ENCODE measurements around the gene MACROD2.
"Not testable (repeated sequence)": the region's sequence is repeated elsewhere in the genome, so short reads cannot be mapped to it uniquely, and the experiment has no call there.

MACROD2 gene

DNA sequence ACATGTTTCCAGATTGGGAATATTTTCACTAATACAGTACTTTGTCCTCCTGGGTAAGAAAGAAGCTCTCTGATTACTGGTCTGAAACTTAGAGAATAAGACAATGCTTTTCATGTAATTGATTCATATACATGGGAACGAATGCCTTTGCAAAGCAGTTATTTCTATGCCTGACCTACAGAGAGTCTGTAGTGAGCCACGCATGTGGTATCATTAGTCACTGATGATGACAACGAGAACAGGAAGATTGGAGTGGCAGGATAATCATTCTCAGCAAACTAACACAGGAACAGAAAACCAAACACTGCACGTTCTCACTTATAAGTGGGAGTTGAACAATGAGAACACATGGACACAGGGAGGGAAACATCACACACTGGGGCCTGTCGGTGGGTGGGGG, 1382.3 kb downstream of the MACROD2 start:
- not testable (repeated sequence) for FAIRE-seq; DNase-seq (ENCODE audit: low spot score)

- FAIRE-seq (no peak), DNase-seq (ENCODE audit: low spot score) (no peak)
These were observed 1382.8 kb downstream of the MACROD2 start for GRCh38 chr20:15378151-15378550.

DNA sequence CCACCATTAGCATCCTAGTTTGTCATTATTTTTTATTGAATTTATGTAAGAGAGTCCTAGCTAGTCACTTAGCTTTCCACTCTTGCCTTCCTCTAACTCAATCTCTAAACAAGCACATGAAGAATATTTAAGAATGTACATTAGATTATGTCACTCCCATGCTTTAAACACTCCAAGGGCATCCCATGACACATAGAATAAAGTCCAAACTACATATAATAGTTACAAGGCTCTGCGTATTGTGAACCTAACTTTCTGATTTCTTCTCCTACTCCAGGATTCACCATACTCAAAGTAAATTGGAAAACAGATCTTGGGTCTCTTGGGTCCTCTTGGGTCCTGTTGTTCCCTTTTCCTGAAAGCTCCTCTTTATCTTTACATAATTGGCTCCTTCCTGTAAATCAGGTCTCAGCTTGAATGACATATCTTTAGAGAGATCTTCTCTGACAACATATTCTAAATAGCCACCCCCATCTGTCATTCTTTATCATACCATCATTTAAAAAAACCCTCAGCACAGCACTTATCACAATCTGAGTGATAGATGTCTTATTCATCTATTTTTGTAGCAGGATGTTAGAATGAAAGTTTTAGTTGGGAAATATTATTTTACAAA, 1384.5 kb downstream of the MACROD2 start:
- DNase-seq (ENCODE audit: low spot score) (no peak), FAIRE-seq (no peak)

GRCh38 chr20:15380770-15381169, 1385.5 kb downstream of the MACROD2 start:
- no peak for DNase-seq (ENCODE audit: low spot score)
- FAIRE-seq: no peak

DNA sequence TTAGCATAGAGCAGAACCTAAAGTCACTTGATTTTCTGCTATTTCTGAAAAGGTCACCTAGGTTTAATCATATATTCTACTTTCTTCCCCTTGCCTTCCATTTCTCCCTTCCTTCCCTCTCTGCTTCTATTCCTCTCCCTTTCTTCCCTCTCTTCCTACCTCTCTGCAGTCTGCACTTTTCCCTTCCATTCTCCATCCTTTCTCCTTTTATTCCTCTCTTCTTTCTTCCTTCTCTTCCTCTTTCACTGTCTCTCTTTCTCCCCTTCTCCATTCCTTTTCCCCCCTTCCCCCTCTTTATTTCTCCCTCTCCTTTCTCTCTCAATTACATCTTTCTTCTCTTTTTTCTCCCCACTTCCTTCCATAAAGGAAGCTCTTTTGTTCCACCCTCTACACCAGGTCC, 1391.9 kb downstream of the MACROD2 start:
- no peak for FAIRE-seq
- no peak for DNase-seq (ENCODE audit: low spot score)

- DNase-seq (ENCODE audit: low spot score): no peak
- FAIRE-seq: no peak
These were observed 1400.1 kb downstream of the MACROD2 start for GRCh38 chr20:15395457-15395856.

GRCh38 chr20:15396026-15396425, 1400.7 kb downstream of the MACROD2 start:
- no peak for FAIRE-seq
- no peak for DNase-seq (ENCODE audit: low spot score)

- DNase-seq (ENCODE audit: low spot score): no peak
- FAIRE-seq: no peak
These were observed 1401.6 kb downstream of the MACROD2 start for GRCh38 chr20:15396900-15397299.

DNA sequence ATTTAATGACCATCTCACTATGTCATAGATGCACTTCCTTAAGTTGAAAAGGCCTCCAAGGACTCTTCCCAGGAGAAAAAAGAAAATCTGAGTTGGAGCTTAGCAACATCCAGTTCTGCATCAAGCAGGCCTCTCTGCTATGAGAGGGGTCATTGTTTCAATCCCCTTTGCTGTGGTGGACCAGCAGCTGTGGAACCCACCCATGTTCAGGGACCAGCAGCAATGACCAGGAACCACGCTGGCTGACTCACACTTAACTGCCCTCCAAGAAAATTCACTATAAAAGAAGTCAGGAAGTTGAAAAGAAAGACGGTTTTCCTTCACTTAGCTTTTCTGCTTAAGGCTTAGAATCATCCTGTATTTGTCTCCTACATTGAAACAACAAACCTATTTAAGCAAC, 1404.5 kb downstream of the MACROD2 start:
- FAIRE-seq: no peak
- DNase-seq (ENCODE audit: low spot score): no peak

DNA sequence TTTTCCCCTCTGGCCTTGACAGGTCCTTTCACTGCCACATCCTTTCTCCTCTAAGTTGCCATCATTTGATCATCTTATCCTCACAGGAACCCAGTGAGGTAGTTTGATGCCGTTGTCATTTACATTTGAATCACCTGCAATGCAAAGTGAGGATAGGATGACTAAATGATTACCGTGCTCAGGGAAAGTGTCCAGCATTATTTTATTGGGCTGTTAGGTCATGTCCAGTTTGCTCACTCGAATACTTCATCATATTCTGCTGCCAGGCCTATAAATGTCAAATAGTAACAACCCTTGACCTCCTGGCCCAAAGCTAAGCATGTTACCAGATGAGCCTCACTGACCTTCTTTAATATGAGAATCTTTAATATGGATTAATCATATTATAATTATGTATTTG, 1410.8 kb downstream of the MACROD2 start:
- DNase-seq (ENCODE audit: low spot score): no peak
- FAIRE-seq: no peak

DNA sequence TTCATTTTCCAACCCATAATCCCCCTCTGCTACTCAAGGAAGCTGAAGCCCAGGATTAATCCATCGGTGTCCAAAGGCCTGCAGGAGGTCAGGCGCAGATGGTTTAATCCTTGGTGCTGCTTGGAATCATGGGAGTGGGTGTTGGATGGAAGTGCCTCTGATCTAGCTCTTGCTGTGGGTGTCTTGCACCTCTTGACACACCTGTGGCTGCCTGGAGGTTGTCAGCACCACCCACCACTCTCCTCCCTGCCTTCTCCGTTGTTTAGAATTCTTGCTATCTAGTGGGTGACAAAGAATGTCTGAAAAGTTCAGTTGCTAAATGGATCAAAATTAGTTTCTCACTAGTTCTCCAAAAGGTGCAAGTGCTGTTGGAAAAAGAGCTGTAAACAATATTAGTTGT, 1416.5 kb downstream of the MACROD2 start:
- DNase-seq (ENCODE audit: low spot score): no peak
- no peak for FAIRE-seq

GRCh38 chr20:15415908-15416307, 1420.6 kb downstream of the MACROD2 start:
- DNase-seq (ENCODE audit: low spot score) (no peak), FAIRE-seq (no peak)

DNA sequence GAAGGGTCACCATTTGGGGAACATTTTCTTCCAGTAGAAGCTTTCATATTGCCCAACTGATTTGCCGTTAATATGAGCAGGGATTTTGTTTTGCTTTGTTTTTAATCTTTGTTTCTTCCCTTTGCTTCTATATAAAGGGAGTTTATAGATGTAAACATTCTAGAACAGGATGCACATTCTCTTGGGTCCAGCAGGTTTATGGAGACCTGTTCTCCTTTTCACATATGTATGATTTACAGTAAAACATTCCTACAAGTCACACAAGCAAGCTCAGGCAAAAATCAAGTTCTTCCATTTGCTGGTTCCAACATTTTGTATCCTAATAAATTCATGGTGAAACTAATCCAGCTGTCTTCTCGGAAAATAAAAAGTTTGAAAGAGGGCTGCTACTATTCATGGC, 1424.5 kb downstream of the MACROD2 start:
- DNase-seq (ENCODE audit: low spot score): no peak
- no peak for FAIRE-seq

GRCh38 chr20:15422966-15423365, 1427.7 kb downstream of the MACROD2 start:
- DNase-seq (ENCODE audit: low spot score): no peak
- FAIRE-seq: no peak

DNA sequence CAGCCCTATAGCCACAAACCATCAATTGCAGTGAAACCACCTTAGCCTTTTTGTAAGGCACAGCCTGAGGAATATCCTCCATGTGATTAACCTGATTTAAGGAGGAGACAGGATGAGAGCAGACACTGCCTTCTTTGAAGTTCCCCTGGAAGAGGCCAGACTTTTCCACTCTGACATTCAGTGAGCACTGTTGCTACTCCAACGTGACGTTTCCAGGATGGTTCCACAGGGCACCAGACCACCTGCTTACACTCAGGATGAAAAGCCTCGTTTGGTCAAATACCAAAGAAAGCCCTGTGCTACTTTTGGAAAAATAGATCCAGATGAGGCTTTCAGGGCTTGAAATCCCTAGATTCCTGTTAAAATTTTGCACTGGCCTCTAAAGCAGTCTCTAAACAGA, 1444.2 kb downstream of the MACROD2 start:
- DNase-seq (ENCODE audit: low spot score) (no peak), FAIRE-seq (no peak)

DNA sequence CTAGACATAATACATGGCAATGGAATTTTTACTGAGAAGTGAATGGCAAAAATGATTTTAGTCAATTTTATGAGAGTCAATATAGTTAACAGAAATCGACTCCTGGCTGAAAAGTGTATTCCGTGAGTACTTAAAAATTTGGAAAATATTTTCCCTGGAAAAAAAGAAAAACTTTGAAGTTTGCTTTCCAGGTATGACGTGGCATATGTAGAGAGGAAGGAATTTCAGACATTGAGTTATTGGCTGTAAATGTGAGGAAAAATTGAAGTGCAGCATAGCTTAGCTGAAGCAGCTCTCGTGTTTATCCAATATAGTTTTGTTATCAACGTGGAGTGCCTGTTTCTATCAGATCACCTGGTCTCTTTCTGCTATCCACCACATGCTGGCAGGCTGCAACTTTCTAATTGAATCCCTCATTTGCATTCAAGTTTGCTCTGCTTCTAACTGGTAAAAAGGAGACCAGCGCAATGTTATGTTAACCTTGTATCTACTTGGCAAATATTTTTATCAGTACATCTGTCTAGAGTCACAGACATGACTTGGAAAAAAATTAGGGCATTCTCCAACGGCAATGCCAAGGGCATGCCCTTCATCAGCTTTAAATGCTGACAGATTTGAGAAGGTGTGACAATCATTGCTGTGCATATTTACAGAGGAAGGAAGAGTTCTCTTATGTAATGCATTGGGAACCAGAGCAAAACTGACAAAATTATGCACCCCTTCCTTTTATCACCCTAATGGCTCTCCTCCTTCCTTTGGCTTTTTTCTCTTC, 1444.9 kb downstream of the MACROD2 start:
- FAIRE-seq (no peak), DNase-seq (ENCODE audit: low spot score) (no peak)

DNA sequence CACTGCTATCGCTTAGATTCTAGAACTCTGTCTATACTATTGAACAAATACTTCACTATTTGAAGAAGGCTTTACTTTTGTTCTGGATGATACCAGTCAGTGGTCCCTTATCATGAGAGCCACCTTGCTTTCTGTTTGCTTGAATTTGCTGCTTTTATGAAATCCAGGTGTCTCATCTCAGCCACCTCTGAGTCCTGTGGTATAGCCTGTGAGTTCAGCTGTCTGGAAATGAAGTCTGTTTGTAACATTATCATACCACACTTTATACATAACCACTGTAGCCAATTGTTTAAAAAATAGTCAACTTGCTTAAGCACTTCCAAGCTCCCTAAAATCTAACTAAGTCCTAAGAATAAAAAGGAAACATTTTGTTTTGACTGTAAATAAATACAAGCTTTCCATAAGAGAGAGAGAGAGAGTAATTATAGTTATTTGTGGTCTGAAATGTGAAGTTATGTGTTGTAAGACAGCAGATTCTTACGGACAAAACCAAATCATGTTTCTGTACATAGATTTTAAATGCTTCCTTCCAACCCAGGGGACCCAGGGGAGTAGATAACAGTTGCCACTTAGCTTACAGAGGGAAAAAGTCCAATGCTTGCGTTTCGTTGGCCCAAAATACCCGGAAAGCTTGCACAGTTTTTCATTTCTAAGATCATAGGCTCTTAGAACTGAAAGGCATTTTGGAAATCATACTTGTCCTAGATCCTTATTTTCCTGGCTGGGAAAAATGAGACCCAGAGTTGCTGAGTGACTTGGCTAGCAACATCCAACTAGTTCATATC, 1449.9 kb downstream of the MACROD2 start:
- DNase-seq (ENCODE audit: low spot score) (no peak), FAIRE-seq (no peak)

GRCh38 chr20:15446373-15446772, 1451.1 kb downstream of the MACROD2 start:
- DNase-seq (ENCODE audit: low spot score) (peak; percentile 34), FAIRE-seq (no peak)

DNA sequence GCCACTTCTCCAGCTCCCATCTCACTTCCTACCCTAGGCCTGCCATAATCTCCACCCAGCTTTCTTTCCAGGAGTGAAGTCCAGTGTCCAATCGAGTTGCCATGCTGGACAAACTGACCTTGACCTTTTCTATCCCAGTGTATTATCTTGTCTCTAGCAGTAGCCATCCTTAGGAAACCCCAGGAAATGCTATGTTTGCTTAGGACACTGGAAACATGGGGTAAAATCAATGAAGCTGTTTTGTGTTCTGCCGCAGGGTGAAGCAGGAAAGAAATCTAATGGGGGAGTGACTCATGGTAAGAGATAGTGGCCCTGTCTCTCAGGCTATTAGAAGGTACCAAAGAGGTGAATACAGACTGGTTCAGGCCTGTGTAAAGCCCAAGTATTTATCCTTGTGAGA, 1452.2 kb downstream of the MACROD2 start:
- no peak for FAIRE-seq

DNA sequence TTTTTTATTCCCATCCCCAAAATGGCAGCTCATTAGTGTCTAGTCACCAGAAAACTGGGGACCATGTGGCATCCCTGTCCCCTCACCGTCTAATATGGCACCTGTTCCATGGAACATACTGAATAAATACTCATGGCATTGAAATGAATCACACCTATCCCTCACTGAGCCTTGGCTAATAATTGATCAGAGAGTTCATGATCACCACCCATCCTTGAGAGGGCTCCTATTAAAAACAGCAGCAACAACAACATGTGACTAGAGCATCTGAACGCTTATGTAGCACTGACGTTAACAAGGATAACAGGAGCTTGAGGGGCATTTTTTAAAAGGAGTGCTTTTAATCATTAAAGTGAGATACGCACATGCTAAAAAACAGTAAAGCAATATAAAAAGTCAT, 1453.7 kb downstream of the MACROD2 start:
- DNase-seq (ENCODE audit: low spot score): no peak
- no peak for FAIRE-seq

More for the DNA sequence above, 1452.2 kb downstream of the MACROD2 start:
- DNase-seq (ENCODE audit: low spot score): no peak

DNA sequence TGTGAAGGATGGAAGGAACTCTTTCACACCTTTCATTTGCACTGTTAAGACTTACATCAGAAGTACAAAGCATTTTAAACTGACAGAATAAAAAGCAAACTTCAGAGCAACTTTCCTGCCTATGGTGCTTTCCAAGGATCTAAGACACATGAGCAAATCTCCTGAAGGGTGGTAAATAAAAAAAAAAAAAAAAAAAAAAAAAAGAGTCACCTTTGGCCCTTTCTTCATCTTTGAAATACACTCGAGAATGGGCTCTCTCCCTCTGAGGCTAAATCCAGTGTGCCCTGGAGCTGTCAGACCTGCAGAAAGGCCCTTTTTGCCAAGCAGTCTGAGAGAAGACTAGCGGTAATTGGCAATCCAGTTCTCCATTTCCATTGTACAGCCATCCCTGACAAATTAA, 1455.9 kb downstream of the MACROD2 start:
- FAIRE-seq (no peak), DNase-seq (ENCODE audit: low spot score) (no peak)

DNA sequence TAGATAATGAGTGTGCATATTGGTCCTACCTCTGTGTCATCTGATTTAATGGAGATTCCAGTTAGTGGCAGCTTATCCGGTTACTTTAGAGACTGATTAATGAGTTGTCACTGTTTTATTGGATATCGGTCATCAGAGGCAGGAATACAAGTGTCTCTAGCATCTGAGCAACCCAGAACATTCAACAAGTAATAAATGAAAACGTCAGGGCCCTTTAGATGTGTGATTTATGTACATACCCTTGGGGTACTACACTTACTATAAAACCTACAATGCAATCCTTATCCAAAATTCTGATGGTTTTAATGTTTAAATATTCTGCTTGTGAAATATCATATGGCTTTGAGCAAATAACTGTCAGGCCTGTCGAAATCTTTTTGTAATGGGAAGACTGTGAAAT, 1460.0 kb downstream of the MACROD2 start:
- FAIRE-seq (no peak), DNase-seq (ENCODE audit: low spot score) (no peak)
